Duodenal mucosa (tissue), 2 donors: ENCODE data around the gene MEFV.
A peak's percentile ranks its signal among the peaks of the same experiment; 100 is the strongest.

Source experiments
- H3K27ac ChIP-seq: one replicate; pipeline ENCODE4 v1.7.0; 2013; ENCODE audit warnings: low read depth, low read length
- H3K27me3 ChIP-seq, 2 donors: one replicate each; pipeline ENCODE4 v1.7.0; 2013; ENCODE audit warnings: low read length in 2 of 2, control low read depth in 1 of 2; ENCODE audit not compliant: insufficient read depth in 2 of 2, control insufficient read depth in 1 of 2
- H3K36me3 ChIP-seq, 2 donors: one replicate each; pipeline ENCODE4 v1.7.0; 2013; ENCODE audit warnings: low read length in 2 of 2, control low read depth in 1 of 2; ENCODE audit not compliant: insufficient read depth in 2 of 2, control insufficient read depth in 1 of 2
- H3K4me1 ChIP-seq, 2 donors: one replicate each; pipeline ENCODE4 v1.7.0; 2013; ENCODE audit warnings: low read length in 2 of 2, control low read depth in 1 of 2; ENCODE audit not compliant: insufficient read depth in 2 of 2, control insufficient read depth in 1 of 2
- H3K4me3 ChIP-seq, 2 donors: one replicate each; pipeline ENCODE4 v1.7.0; 2013; ENCODE audit warnings: low read length in 2 of 2, low read depth in 1 of 2
- H3K9ac ChIP-seq, 2 donors: one replicate each; pipeline ENCODE4 v1.7.0; 2013; ENCODE audit warnings: low read length in 2 of 2, low read depth in 1 of 2
- H3K9me3 ChIP-seq, 2 donors: one replicate each; pipeline ENCODE4 v1.7.0; 2013; ENCODE audit warnings: low read length in 2 of 2, control low read depth in 1 of 2; ENCODE audit not compliant: control insufficient read depth in 1 of 2

MEFV gene, protein sequence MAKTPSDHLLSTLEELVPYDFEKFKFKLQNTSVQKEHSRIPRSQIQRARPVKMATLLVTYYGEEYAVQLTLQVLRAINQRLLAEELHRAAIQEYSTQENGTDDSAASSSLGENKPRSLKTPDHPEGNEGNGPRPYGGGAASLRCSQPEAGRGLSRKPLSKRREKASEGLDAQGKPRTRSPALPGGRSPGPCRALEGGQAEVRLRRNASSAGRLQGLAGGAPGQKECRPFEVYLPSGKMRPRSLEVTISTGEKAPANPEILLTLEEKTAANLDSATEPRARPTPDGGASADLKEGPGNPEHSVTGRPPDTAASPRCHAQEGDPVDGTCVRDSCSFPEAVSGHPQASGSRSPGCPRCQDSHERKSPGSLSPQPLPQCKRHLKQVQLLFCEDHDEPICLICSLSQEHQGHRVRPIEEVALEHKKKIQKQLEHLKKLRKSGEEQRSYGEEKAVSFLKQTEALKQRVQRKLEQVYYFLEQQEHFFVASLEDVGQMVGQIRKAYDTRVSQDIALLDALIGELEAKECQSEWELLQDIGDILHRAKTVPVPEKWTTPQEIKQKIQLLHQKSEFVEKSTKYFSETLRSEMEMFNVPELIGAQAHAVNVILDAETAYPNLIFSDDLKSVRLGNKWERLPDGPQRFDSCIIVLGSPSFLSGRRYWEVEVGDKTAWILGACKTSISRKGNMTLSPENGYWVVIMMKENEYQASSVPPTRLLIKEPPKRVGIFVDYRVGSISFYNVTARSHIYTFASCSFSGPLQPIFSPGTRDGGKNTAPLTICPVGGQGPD

GRCh38 chr16:3256146-3256865 lies at the start of gene MEFV:
Gene MEFV (minus strand): TSS chr16:3256633. CDS start chr16:3256587, 46 bp downstream.
- H3K4me3 ChIP-seq: no peak within 1 kb of the TSS
- no peak within 1 kb of the TSS for H3K9ac ChIP-seq
- no peaks in the 10 kb centered on the region for H3K27me3 ChIP-seq
- peaks cover 0 to 5% of the 10 kb centered on the region in 2 donors for H3K4me1 ChIP-seq
- no peaks in the 10 kb centered on the region for H3K9me3 ChIP-seq
- no peak within 1 kb of the TSS for H3K27ac ChIP-seq
- no peaks in the 10 kb centered on the region for H3K36me3 ChIP-seq

GRCh38 chr16:3306078-3306477 lies 49.6 kb upstream of the MEFV start:
- Histone ChIP-seq H3K27ac (no peak overlapping the region), H3K4me1 (peaks cover 3 to 6% of the 10 kb centered on the region in 2 donors), H3K27me3 (no peaks in the 10 kb centered on the region), H3K9ac (peak overlapping the region; percentile 63 to 72), H3K9me3 (peaks cover 51 to 60% of the 10 kb centered on the region in 2 donors), H3K4me3 (peak overlapping the region; percentile 70 to 91), H3K36me3 (peaks cover 22 to 27% of the 10 kb centered on the region in 2 donors)

DNA sequence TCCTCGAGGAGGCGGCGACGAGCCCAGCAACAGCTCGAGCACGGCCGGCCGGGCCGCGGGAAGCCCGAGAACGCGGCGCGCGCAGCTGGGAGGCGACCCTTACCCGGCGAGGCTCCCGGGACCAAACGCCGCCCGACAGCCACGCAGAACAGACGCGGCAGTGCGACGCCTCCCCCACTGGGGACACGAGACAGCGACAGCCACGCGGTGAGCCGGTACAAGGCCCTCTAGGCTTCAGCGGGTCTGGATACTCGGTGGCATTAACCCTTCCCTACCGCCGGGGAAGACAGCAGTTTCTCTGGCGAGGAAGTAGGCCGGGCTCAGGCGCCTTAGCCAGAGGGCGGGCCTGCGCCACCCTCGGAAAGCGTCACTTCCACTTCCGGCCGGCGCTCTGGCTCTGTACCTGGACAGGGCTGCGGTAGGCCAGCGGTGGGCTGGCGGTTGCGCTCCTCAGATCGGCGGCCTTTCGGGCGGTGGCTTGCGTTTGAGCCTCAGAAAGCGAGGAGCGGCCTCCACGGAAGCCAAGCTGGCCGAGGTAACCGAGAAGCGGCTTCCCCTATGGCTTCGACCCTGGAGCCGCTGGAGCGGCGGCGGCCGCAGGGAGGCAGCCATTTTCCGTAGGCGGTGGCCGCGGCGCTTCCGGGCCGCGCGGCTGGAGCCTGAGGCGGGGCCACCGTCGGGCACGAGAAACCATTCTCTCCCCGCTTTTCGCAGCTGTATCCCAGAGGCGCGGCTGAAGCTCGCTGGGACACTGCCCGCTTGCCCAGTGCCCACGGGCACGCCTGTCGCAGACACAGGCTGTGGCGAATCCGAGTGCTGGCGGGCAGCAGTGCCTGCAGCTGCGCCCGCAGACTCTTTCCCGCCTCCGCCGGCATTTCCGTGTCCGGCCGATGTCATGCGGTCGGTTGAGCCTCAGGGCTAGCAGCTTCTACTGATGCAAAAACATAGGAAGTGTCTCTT lies 49.0 kb upstream of the MEFV start, which contains the start of the genes TIGD7 and ZNF75A:
TIGD7 (minus strand) TSS at position 322 of the 960 bp plus-strand sequence. CDS start 4,816 bp downstream, outside the sequence.
ZNF75A (plus strand) TSS at position 389 of the 960 bp plus-strand sequence. CDS start 2,932 bp downstream, outside the sequence.
- H3K27ac ChIP-seq: peak within 1 kb of the TSS; percentile 91
- peak within 1 kb of the TSS; percentile 70 to 91 for H3K4me3 ChIP-seq
- peaks cover 26 to 32% of the 10 kb centered on the region in 2 donors for H3K36me3 ChIP-seq
- H3K9me3 ChIP-seq: peaks cover 54 to 63% of the 10 kb centered on the region in 2 donors
- H3K27me3 ChIP-seq: no peaks in the 10 kb centered on the region
- peak within 1 kb of the TSS; percentile 63 to 72 for H3K9ac ChIP-seq
- peaks cover 3 to 6% of the 10 kb centered on the region in 2 donors for H3K4me1 ChIP-seq

GRCh38 chr16:3304370-3304769 lies 47.9 kb upstream of the MEFV start:
- Histone ChIP-seq H3K4me1 (peaks cover 3 to 6% of the 10 kb centered on the region in 2 donors), H3K4me3 (peak overlapping the region; percentile 70 to 91), H3K9me3 (peaks cover 55 to 64% of the 10 kb centered on the region in 2 donors), H3K9ac (peak overlapping the region in 1 of 2 donors; percentile 63), H3K27ac (no peak overlapping the region), H3K36me3 (peaks cover 27 to 35% of the 10 kb centered on the region in 2 donors), H3K27me3 (no peaks in the 10 kb centered on the region)

- peaks cover 33 to 39% of the 10 kb centered on the region in 2 donors for H3K36me3 ChIP-seq
- H3K27ac ChIP-seq: no peak overlapping the region
- H3K27me3 ChIP-seq: no peaks in the 10 kb centered on the region
- no peak overlapping the region for H3K9ac ChIP-seq
- H3K4me1 ChIP-seq: no peaks in the 10 kb centered on the region
- H3K4me3 ChIP-seq: peak overlapping the region in 1 of 2 donors; percentile 19
- peaks cover 60 to 79% of the 10 kb centered on the region in 2 donors for H3K9me3 ChIP-seq
Observed at GRCh38 chr16:3295783-3296182, 39.4 kb upstream of the MEFV start.

- no peak overlapping the region for H3K9ac ChIP-seq
- H3K36me3 ChIP-seq: peaks cover 35 to 42% of the 10 kb centered on the region in 2 donors
- no peak overlapping the region for H3K27ac ChIP-seq
- H3K9me3 ChIP-seq: peaks cover 60 to 79% of the 10 kb centered on the region in 2 donors
- peak overlapping the region in 1 of 2 donors; percentile 9 for H3K4me3 ChIP-seq
- no peaks in the 10 kb centered on the region for H3K4me1 ChIP-seq
- H3K27me3 ChIP-seq: no peaks in the 10 kb centered on the region
Observed at GRCh38 chr16:3295209-3295608, 38.8 kb upstream of the MEFV start.

DNA sequence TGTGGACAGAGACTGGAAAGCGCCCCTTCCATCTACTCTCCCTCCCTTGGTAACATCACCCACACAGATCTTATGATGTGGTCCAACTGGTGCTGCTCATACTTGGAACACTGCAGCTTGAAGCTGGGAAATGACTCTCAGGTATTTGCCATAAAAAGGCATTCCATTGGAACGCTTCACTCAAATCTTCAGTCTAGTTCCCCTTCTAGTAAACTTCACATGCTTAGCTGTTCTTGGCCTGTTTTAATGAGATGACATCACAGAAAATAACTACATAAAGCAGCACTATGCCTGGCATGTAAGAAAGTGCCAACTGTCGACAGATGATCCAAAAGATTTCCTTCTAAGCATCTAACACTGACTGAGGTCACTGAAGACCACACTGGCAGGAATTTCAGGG lies 36.2 kb upstream of the MEFV start:
- peaks cover 53 to 58% of the 10 kb centered on the region in 2 donors for H3K36me3 ChIP-seq
- H3K4me3 ChIP-seq: peak overlapping the region; percentile 32
- H3K9me3 ChIP-seq: peaks cover 74 to 82% of the 10 kb centered on the region in 2 donors

DNA sequence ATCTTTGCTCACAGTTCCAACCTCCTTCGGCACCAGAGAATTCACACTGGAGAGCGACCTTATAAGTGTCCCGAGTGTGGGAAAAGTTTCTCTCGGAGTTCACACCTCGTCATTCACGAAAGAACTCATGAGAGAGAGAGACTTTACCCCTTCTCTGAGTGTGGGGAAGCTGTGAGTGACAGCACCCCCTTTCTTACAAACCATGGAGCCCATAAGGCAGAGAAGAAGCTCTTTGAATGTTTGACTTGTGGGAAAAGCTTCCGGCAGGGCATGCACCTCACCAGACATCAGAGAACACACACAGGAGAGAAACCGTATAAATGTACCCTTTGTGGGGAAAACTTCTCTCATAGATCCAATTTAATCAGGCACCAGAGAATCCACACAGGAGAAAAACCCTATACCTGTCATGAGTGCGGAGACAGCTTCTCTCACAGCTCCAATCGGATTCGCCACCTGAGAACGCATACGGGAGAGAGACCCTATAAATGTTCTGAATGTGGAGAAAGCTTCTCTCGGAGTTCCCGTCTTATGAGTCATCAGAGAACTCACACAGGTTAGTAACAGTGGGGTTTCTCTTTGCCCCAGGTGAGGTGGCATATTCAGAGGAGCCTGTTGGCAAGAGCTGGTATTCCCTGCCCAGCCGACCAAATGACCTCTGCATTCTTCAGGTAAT lies 33.7 kb upstream of the MEFV start:
- H3K27ac ChIP-seq: no peak overlapping the region
- H3K9me3 ChIP-seq: peaks cover 72 to 85% of the 10 kb centered on the region in 2 donors
- H3K4me3 ChIP-seq: peak overlapping the region; percentile 30 to 53
- peaks cover 0 to 2% of the 10 kb centered on the region in 2 donors for H3K4me1 ChIP-seq
- H3K36me3 ChIP-seq: peaks cover 72 to 81% of the 10 kb centered on the region in 2 donors
- H3K9ac ChIP-seq: no peak overlapping the region
- H3K27me3 ChIP-seq: no peaks in the 10 kb centered on the region

More for the DNA sequence above, 36.2 kb upstream of the MEFV start:
- Histone ChIP-seq H3K27me3 (no peaks in the 10 kb centered on the region), H3K27ac (no peak overlapping the region), H3K4me1 (no peaks in the 10 kb centered on the region), H3K9ac (no peak overlapping the region)
